Spinal cord (tissue), 10 donors: Measurements from ENCODE around the gene TMEM134. TPM values are rescaled to one million over a fixed set of nuclear protein-coding genes. Genes with fewer than 3 reads are reported as not detected.
"Not testable (repeated sequence)": the region's sequence is repeated elsewhere in the genome, so short reads cannot be mapped to it uniquely, and the experiment has no call there.

Experiments used
- DNase-seq, 6 donors: peaks; one replicate each; pipeline versions ENCODE4 v3.0.0 to v3.0.0-alpha.2; 2013 to 2015; ENCODE audit warnings: low spot score in 6 of 6, low read depth in 4 of 6
- H3K27ac ChIP-seq: one replicate; pipeline ENCODE4 v1.5.1; 2013; ENCODE audit warnings: low read depth, low read length, control low read depth
- H3K27me3 ChIP-seq: one replicate; pipeline ENCODE4 v1.6.1; 2013; ENCODE audit warnings: low read length; ENCODE audit not compliant: control insufficient read depth, insufficient read depth
- H3K36me3 ChIP-seq: one replicate; pipeline ENCODE4 v1.6.1; 2013; ENCODE audit warnings: low read length; ENCODE audit not compliant: control insufficient read depth, insufficient read depth
- H3K4me1 ChIP-seq: one replicate; pipeline ENCODE4 v1.6.1; 2013; ENCODE audit warnings: low read length; ENCODE audit not compliant: control insufficient read depth, insufficient read depth
- H3K4me3 ChIP-seq: one replicate; pipeline ENCODE4 v1.5.1; 2013; ENCODE audit warnings: low read depth, low read length, control low read depth
- H3K9me3 ChIP-seq: one replicate; pipeline ENCODE4 v1.6.1; 2013; ENCODE audit warnings: low read length; ENCODE audit not compliant: control insufficient read depth, insufficient read depth
- WGBS: methylation state at CpG from one replicate; pipeline ENCODE4 v1.1.5; 2013; ENCODE audit warnings: missing lambda C conversion rate; ENCODE audit not compliant: insufficient coverage; 5-methylcytosine and 5-hydroxymethylcytosine counted together
- long read RNA-seq, 4 donors: transcript quantifications; one replicate each; lab custom pipeline, GENCODE V29; 2026
- polyA plus RNA-seq, 2 donors: library from polyadenylated mRNA; unstranded; fragments of 120-200 nt; gene quantifications; one replicate each; pipeline ENCODE4 v1.2.1, GENCODE V29; 2013; ENCODE audit not compliant: insufficient read length in 2 of 2
- total RNA-seq, 2 donors: library from RNA; depleted of rRNA in 1 of 2; stranded (reverse); fragments of 120-200 nt in 1 of 2; fragments of >200 nt in 1 of 2; gene quantifications; one replicate each; pipeline versions ENCODE4 v1.2.3 to v1.2.4, GENCODE V29; 2013 to 2014
- donor health status: healthy.

TMEM134 gene, protein sequence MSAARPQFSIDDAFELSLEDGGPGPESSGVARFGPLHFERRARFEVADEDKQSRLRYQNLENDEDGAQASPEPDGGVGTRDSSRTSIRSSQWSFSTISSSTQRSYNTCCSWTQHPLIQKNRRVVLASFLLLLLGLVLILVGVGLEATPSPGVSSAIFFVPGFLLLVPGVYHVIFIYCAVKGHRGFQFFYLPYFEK
- total RNA-seq (10 to 100 TPM; 14.9 to 19.7 TPM), polyA plus RNA-seq (10 to 100 TPM; 48.8 to 69.0 TPM)
- long read RNA-seq, donor 1, transcript TMEM134-201 (7 exons, 3,534 nt): major isoform, 21 of 28 reads
- long read RNA-seq, donor 1, partial matches to known transcripts: 0 of 28 reads
- long read RNA-seq, donor 1, other reads (novel, unspliced or antisense): 0 of 28 reads
- long read RNA-seq, donor 2, partial matches to known transcripts: 0 of 5 reads
- long read RNA-seq, donor 2, other reads (novel, unspliced or antisense): 0 of 5 reads
- long read RNA-seq, donor 3, transcript TMEM134-201 (7 exons, 3,534 nt): major isoform, 5 of 10 reads
- long read RNA-seq, donor 3, partial matches to known transcripts: 0 of 10 reads
- long read RNA-seq, donor 3, other reads (novel, unspliced or antisense): 0 of 10 reads
- long read RNA-seq, donor 4, transcript TMEM134-201 (7 exons, 3,534 nt): major isoform, 40 of 64 reads
- long read RNA-seq, donor 4, transcript TMEM134-205 (3 exons, 565 nt): minor isoform, 7 of 64 reads
- long read RNA-seq, donor 4, partial matches to known transcripts: 5 of 64 reads
- long read RNA-seq, donor 4, other reads (novel, unspliced or antisense): 9 of 64 reads

- peak within 1 kb of the TSS; percentile 89 for H3K27ac ChIP-seq
Observed at GRCh38 chr11:67468759-67469507, at the start of gene TMEM134. Gene TMEM134 (minus strand): TSS chr11:67469251. CDS start chr11:67469192, 59 bp downstream.

GRCh38 chr11:67517784-67518552, 48.9 kb upstream of the TMEM134 start:
- Histone ChIP-seq H3K27me3 (peaks cover 3% of the 10 kb centered on the region), H3K36me3 (no peaks in the 10 kb centered on the region), H3K4me1 (no peaks in the 10 kb centered on the region), H3K9me3 (no peaks in the 10 kb centered on the region), H3K4me3 (no peak overlapping the region), H3K27ac (no peak overlapping the region)
- WGBS: 75% methylated on average over 10 of the region's 10 CpGs
- DNase-seq: no peak

More at GRCh38 chr11:67468759-67469507, at the start of gene TMEM134:
- peaks cover 46% of the 10 kb centered on the region for H3K4me1 ChIP-seq
- under 1% methylated on average over 76 of the region's 76 CpGs for WGBS
- peaks cover 16% of the 10 kb centered on the region for H3K36me3 ChIP-seq
- H3K9me3 ChIP-seq: no peaks in the 10 kb centered on the region
- H3K4me3 ChIP-seq: peak within 1 kb of the TSS; percentile 78
- no peaks in the 10 kb centered on the region for H3K27me3 ChIP-seq
- peak; percentile 74 to 97 (median 86) for DNase-seq

DNA sequence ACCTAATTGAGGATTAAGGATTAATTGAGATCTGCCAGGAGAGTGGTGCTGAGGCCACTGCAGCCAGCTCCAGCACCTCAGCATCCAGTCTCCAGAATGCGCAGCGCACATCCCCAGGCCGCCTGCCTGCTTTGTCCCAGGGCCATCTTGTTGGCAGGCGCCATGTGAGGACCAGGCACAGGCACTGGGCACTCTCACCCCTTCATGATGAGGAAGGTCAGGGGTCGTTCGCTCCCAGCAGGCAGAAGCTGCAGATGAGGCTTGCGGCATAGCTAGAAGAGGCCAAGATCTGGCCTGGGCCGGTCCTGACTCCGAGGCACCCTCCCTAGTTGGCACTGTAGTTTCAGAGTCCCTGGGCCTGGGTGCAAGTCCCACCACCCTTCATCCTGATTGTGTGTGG, 47.8 kb upstream of the TMEM134 start:
- Histone ChIP-seq H3K4me3 (no peak overlapping the region), H3K27ac (no peak overlapping the region), H3K4me1 (no peaks in the 10 kb centered on the region), H3K9me3 (no peaks in the 10 kb centered on the region), H3K27me3 (peaks cover 8% of the 10 kb centered on the region), H3K36me3 (no peaks in the 10 kb centered on the region)
- 93% methylated on average over 9 of the region's 9 CpGs for WGBS
- no peak for DNase-seq

- Histone ChIP-seq H3K4me1 (peaks cover 4% of the 10 kb centered on the region), H3K27me3 (peaks cover 8% of the 10 kb centered on the region), H3K4me3 (no peak overlapping the region), H3K9me3 (no peaks in the 10 kb centered on the region), H3K36me3 (no peaks in the 10 kb centered on the region), H3K27ac (no peak overlapping the region)
- 100% methylated on average over 1 of the region's 7 CpGs for WGBS
- DNase-seq: no peak
Observed at GRCh38 chr11:67514116-67514515, 45.1 kb upstream of the TMEM134 start.

- H3K4me1 ChIP-seq: peaks cover 26% of the 10 kb centered on the region
- 80% methylated on average over 2 of the region's 4 CpGs for WGBS
Observed at GRCh38 chr11:67511558-67511957, 42.5 kb upstream of the TMEM134 start.

DNA sequence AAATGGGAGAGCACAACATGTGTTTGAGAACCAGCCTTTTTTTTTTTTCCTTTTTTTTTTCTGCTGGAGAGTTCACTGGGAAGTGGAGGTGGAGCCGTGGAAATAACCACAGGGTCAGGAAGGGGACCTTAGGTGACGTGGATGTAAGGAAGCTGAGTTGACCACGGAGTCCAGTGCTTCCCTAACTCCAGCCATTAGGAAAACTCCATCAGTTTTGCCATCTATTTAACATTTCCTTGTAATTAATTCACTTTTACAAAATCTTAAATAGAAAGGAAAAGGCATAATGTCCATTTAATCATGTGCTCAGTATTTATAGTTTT, 40.9 kb upstream of the TMEM134 start:
- Histone ChIP-seq H3K4me1 (peaks cover 40% of the 10 kb centered on the region), H3K27ac (no peak overlapping the region), H3K27me3 (peaks cover 8% of the 10 kb centered on the region), H3K36me3 (peaks cover 17% of the 10 kb centered on the region), H3K4me3 (no peak overlapping the region), H3K9me3 (no peaks in the 10 kb centered on the region)
- no peak for DNase-seq
- no CpG with 5 or more reads among the region's 3 CpGs for WGBS

More at GRCh38 chr11:67511558-67511957, 42.5 kb upstream of the TMEM134 start:
- not testable (repeated sequence) for H3K9me3 ChIP-seq, H3K27me3 ChIP-seq, DNase-seq, H3K4me3 ChIP-seq, H3K27ac ChIP-seq
- peaks cover 10% of the 10 kb centered on the region for H3K36me3 ChIP-seq

- peaks cover 5% of the 10 kb centered on the region for H3K27me3 ChIP-seq
- H3K36me3 ChIP-seq: peaks cover 17% of the 10 kb centered on the region
- 0% methylated on average over 52 of the region's 57 CpGs for WGBS
- no peaks in the 10 kb centered on the region for H3K9me3 ChIP-seq
- DNase-seq: peak; percentile 92 to 99 (median 96)
- peak overlapping the region; percentile 71 for H3K4me3 ChIP-seq
- H3K27ac ChIP-seq: peak overlapping the region; percentile 99
- H3K4me1 ChIP-seq: peaks cover 50% of the 10 kb centered on the region
Observed at GRCh38 chr11:67508486-67509121, 39.6 kb upstream of the TMEM134 start.

DNA sequence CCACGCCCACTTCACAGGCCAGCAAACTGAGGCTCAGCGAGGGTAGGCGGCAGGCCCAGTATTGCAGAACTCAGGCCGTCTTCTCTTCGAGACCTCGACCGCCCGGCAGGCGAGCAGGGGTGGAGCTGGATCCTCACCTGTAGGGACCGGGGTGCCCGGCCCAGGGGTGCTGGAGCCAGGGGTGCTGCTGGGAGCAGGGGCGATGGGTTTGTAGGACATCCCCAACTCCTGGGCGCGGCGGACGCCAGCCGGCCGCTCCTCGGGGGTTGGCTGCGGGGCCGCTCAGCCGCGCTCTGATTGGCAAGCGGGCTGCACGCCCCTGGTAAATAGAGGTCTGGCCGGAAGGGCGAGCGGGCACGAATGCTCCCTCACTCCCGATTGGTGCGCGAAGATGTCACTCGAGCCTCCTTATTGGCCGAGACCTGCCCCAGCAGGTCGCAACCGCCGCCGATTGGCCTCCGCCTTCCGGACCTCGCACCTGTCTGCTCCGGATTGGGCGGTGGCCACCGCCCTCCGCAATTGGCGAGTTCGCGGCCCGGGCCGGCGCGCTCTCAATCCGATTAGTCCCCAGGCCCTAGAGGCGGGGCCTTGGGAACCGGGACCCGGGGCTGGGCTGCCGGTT, 38.9 kb upstream of the TMEM134 start, which contains the start of gene CDK2AP2:
TSS of gene CDK2AP2 (minus strand) at position 299 of the 622 bp plus-strand sequence. CDS start at position 219, 80 bp downstream.
- peak; percentile 85 to 99 (median 98) for DNase-seq
- H3K4me3 ChIP-seq: peak within 1 kb of the TSS; percentile 71
- no peaks in the 10 kb centered on the region for H3K9me3 ChIP-seq
- H3K27ac ChIP-seq: peak within 1 kb of the TSS; percentile 99
- peaks cover 17% of the 10 kb centered on the region for H3K36me3 ChIP-seq
- peaks cover 5% of the 10 kb centered on the region for H3K27me3 ChIP-seq
- WGBS: under 1% methylated on average over 57 of the region's 57 CpGs
- H3K4me1 ChIP-seq: peaks cover 56% of the 10 kb centered on the region
